Epidermal melanocyte (primary cell): ENCODE data around the gene STEAP4.
"Not testable (repeated sequence)": the region's sequence is repeated elsewhere in the genome, so short reads cannot be mapped to it uniquely, and the experiment has no call there.

Source experiments
- DNase-seq: peaks from one replicate; pipeline ENCODE4 v3.0.0; 2011; ENCODE audit warnings: low spot score; ENCODE audit not compliant: insufficient read length

STEAP4 gene

GRCh38 chr7:88312061-88312663 lies 5.5 kb upstream of the STEAP4 start:
- no peak for DNase-seq

GRCh38 chr7:88311675-88312036 lies 5.0 kb upstream of the STEAP4 start:
- no peak for DNase-seq

GRCh38 chr7:88310956-88311674 lies 4.4 kb upstream of the STEAP4 start:
- no peak for DNase-seq

- no peak for DNase-seq
These were observed 3.1 kb upstream of the STEAP4 start for GRCh38 chr7:88309819-88310218.

- DNase-seq = no peak
These were observed 1.1 kb upstream of the STEAP4 start for GRCh38 chr7:88307823-88308222.

- DNase-seq = no peak
These were observed 718 bp upstream of the STEAP4 start for GRCh38 chr7:88307412-88307811.

- DNase-seq = no peak
These were observed 1.6 kb downstream of the STEAP4 start for GRCh38 chr7:88305044-88305443.

GRCh38 chr7:88302486-88302885 lies 4.2 kb downstream of the STEAP4 start:
- no peak for DNase-seq

- DNase-seq = no peak
These were observed 4.8 kb downstream of the STEAP4 start for GRCh38 chr7:88301924-88302323.

- DNase-seq = no peak
These were observed 6.2 kb downstream of the STEAP4 start for GRCh38 chr7:88300401-88300945.

GRCh38 chr7:88299126-88299525 lies 7.6 kb downstream of the STEAP4 start:
- DNase-seq = no peak

- DNase-seq = no peak
These were observed 12.8 kb downstream of the STEAP4 start for GRCh38 chr7:88293866-88294265.

- no peak for DNase-seq
These were observed 15.1 kb downstream of the STEAP4 start for GRCh38 chr7:88291398-88292173.

GRCh38 chr7:88290491-88290890 lies 16.2 kb downstream of the STEAP4 start:
- DNase-seq = no peak

- no peak for DNase-seq
These were observed 17.1 kb downstream of the STEAP4 start for GRCh38 chr7:88289564-88290025.

- DNase-seq = no peak
These were observed 24.9 kb downstream of the STEAP4 start for GRCh38 chr7:88281749-88282148.

GRCh38 chr7:88280801-88281200 lies 25.9 kb downstream of the STEAP4 start:
- no peak for DNase-seq

- no peak for DNase-seq
These were observed 27.4 kb downstream of the STEAP4 start for GRCh38 chr7:88279323-88279722.

- peak; percentile 25 for DNase-seq
These were observed 27.8 kb downstream of the STEAP4 start for GRCh38 chr7:88278881-88279280.

GRCh38 chr7:88276605-88277153 lies 30.0 kb downstream of the STEAP4 start:
- no peak for DNase-seq

- DNase-seq = not testable (repeated sequence)
These were observed 31.8 kb downstream of the STEAP4 start for GRCh38 chr7:88274856-88275255.

GRCh38 chr7:88269586-88269985 lies 37.1 kb downstream of the STEAP4 start:
- no peak for DNase-seq
